HG03025 (cell line): ENCODE results near the gene ZNF69.
"Not testable (repeated sequence)": the region's sequence is repeated elsewhere in the genome, so short reads cannot be mapped to it uniquely, and the experiment has no call there.

Experiments
- ATAC-seq: cut with Tn5 transposase; IDR thresholded peaks from one replicate; pipeline ENCODE4 v1.9.1; 2021; ENCODE audit warnings: mild to moderate bottlenecking, moderate library complexity; ENCODE audit not compliant: unreplicated experiment, low FRiP score

ZNF69 gene

GRCh38 chr19:11887611-11888531 is at the start of gene ZNF69:
TSS of gene ZNF69 (plus strand) at chr19:11887782. CDS start at chr19:11887924, 142 bp downstream.
- ATAC-seq: no peak

- ATAC-seq: no peak
Observed at GRCh38 chr19:11843722-11844121, 43.9 kb upstream of the ZNF69 start.

- ATAC-seq: not testable (repeated sequence)
Observed at GRCh38 chr19:11847615-11848014, 40.0 kb upstream of the ZNF69 start.

GRCh38 chr19:11848200-11848593 is 39.4 kb upstream of the ZNF69 start:
- ATAC-seq: no peak

- ATAC-seq: peak; percentile 76
Observed at GRCh38 chr19:11848594-11849469, 38.8 kb upstream of the ZNF69 start, which contains the start of gene ZNF439. TSS of gene ZNF439 (plus strand) at chr19:11848726. CDS start at chr19:11848868, 142 bp downstream.

- ATAC-seq: not testable (repeated sequence)
Observed at GRCh38 chr19:11850289-11850688, 37.3 kb upstream of the ZNF69 start.

GRCh38 chr19:11853358-11853757 is 34.2 kb upstream of the ZNF69 start:
- no peak for ATAC-seq

GRCh38 chr19:11856596-11857250 is 30.9 kb upstream of the ZNF69 start:
- no peak for ATAC-seq

GRCh38 chr19:11860721-11861120 is 26.9 kb upstream of the ZNF69 start:
- ATAC-seq: no peak

GRCh38 chr19:11861301-11861700 is 26.3 kb upstream of the ZNF69 start:
- no peak for ATAC-seq

GRCh38 chr19:11867766-11868165 is 19.8 kb upstream of the ZNF69 start:
- not testable (repeated sequence) for ATAC-seq

- no peak for ATAC-seq
Observed at GRCh38 chr19:11868188-11868587, 19.4 kb upstream of the ZNF69 start.

- ATAC-seq: no peak
Observed at GRCh38 chr19:11872624-11873023, 15.0 kb upstream of the ZNF69 start.

GRCh38 chr19:11873762-11874161 is 13.8 kb upstream of the ZNF69 start:
- no peak for ATAC-seq

GRCh38 chr19:11879687-11880266 is 7.8 kb upstream of the ZNF69 start:
- ATAC-seq: not testable (repeated sequence)

- no peak for ATAC-seq
Observed at GRCh38 chr19:11880598-11880997, 7.0 kb upstream of the ZNF69 start.

GRCh38 chr19:11881151-11881800 is 6.3 kb upstream of the ZNF69 start:
- no peak for ATAC-seq

- no peak for ATAC-seq
Observed at GRCh38 chr19:11882606-11883005, 5.0 kb upstream of the ZNF69 start.

GRCh38 chr19:11887234-11887610 is 360 bp upstream of the ZNF69 start:
- ATAC-seq: no peak

GRCh38 chr19:11889901-11890300 is 2.3 kb downstream of the ZNF69 start:
- not testable (repeated sequence) for ATAC-seq
